HEK293 (cell line): ENCODE results near the gene CDK11A.

Experiments
- ATF2 ChIP-seq: fragments of 450-650 bp; formaldehyde crosslinking; IDR thresholded peaks from 2 replicates; pipeline ENCODE4 v1.5.1; 2016; ENCODE audit warnings: missing biosample characterization, missing genetic modification characterization, low read depth
- SETDB1 ChIP-seq: IDR thresholded peaks from one replicate; pipeline ENCODE4 v1.6.1; 2017; ENCODE audit warnings: mild to moderate bottlenecking, low read length, moderate library complexity, mixed read lengths; ENCODE audit not compliant: insufficient read length
- ZFP69B ChIP-seq: fragments of 450-650 bp; formaldehyde crosslinking; IDR thresholded peaks from 2 replicates; pipeline ENCODE4 v1.5.1; 2016; ENCODE audit warnings: missing biosample characterization, missing genetic modification characterization
- ZNF266 ChIP-seq: fragments of 450-650 bp; formaldehyde crosslinking; IDR thresholded peaks from 2 replicates; pipeline ENCODE4 v1.5.1; 2016; ENCODE audit warnings: missing biosample characterization, missing genetic modification characterization, low read depth
- ZNF521 ChIP-seq: fragments of 450-650 bp; formaldehyde crosslinking; IDR thresholded peaks from 2 replicates; pipeline ENCODE4 v1.5.1; 2017; ENCODE audit warnings: missing biosample characterization, mild to moderate bottlenecking, missing genetic modification characterization
- ZNF624 ChIP-seq: fragments of 450-650 bp; formaldehyde crosslinking; IDR thresholded peaks from 2 replicates; pipeline ENCODE4 v1.5.1; 2017; ENCODE audit warnings: missing biosample characterization, missing genetic modification characterization
- ZNF785 ChIP-seq: fragments of 450-650 bp; formaldehyde crosslinking; IDR thresholded peaks from 2 replicates; pipeline ENCODE4 v1.5.1; 2016; ENCODE audit warnings: missing biosample characterization, missing genetic modification characterization
- ZSCAN5A ChIP-seq: fragments of 450-650 bp; formaldehyde crosslinking; IDR thresholded peaks from 2 replicates; pipeline ENCODE4 v1.5.1; 2016; ENCODE audit warnings: missing biosample characterization, missing genetic modification characterization
- TF ChIP-seq, protein P1 (sequence below): fragments of 450-650 bp; formaldehyde crosslinking; IDR thresholded peaks from 2 replicates; pipeline ENCODE4 v1.5.1; 2016; ENCODE audit warnings: missing biosample characterization, missing genetic modification characterization
- TF ChIP-seq, protein P2 (sequence below): fragments of 450-650 bp; formaldehyde crosslinking; IDR thresholded peaks from 2 replicates; pipeline ENCODE4 v1.5.1; 2016; ENCODE audit warnings: missing biosample characterization, missing genetic modification characterization

- TF ChIP-seq ZNF266 (tag by site-specific recombination): no peak
- no peak for TF ChIP-seq SETDB1
- no peak for TF ChIP-seq ZNF624 (tag by site-specific recombination)
- no peak for TF ChIP-seq ZNF521 (tag by site-specific recombination)
- TF ChIP-seq, protein P1, sequence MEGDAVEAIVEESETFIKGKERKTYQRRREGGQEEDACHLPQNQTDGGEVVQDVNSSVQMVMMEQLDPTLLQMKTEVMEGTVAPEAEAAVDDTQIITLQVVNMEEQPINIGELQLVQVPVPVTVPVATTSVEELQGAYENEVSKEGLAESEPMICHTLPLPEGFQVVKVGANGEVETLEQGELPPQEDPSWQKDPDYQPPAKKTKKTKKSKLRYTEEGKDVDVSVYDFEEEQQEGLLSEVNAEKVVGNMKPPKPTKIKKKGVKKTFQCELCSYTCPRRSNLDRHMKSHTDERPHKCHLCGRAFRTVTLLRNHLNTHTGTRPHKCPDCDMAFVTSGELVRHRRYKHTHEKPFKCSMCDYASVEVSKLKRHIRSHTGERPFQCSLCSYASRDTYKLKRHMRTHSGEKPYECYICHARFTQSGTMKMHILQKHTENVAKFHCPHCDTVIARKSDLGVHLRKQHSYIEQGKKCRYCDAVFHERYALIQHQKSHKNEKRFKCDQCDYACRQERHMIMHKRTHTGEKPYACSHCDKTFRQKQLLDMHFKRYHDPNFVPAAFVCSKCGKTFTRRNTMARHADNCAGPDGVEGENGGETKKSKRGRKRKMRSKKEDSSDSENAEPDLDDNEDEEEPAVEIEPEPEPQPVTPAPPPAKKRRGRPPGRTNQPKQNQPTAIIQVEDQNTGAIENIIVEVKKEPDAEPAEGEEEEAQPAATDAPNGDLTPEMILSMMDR (tag by site-specific recombination): no peak
- TF ChIP-seq ZSCAN5A (tag by site-specific recombination): no peak
- TF ChIP-seq ZNF785 (tag by site-specific recombination): no peak
- TF ChIP-seq ATF2 (tag by site-specific recombination): no peak
- TF ChIP-seq ZFP69B (tag by site-specific recombination): no peak
- TF ChIP-seq, protein P2, sequence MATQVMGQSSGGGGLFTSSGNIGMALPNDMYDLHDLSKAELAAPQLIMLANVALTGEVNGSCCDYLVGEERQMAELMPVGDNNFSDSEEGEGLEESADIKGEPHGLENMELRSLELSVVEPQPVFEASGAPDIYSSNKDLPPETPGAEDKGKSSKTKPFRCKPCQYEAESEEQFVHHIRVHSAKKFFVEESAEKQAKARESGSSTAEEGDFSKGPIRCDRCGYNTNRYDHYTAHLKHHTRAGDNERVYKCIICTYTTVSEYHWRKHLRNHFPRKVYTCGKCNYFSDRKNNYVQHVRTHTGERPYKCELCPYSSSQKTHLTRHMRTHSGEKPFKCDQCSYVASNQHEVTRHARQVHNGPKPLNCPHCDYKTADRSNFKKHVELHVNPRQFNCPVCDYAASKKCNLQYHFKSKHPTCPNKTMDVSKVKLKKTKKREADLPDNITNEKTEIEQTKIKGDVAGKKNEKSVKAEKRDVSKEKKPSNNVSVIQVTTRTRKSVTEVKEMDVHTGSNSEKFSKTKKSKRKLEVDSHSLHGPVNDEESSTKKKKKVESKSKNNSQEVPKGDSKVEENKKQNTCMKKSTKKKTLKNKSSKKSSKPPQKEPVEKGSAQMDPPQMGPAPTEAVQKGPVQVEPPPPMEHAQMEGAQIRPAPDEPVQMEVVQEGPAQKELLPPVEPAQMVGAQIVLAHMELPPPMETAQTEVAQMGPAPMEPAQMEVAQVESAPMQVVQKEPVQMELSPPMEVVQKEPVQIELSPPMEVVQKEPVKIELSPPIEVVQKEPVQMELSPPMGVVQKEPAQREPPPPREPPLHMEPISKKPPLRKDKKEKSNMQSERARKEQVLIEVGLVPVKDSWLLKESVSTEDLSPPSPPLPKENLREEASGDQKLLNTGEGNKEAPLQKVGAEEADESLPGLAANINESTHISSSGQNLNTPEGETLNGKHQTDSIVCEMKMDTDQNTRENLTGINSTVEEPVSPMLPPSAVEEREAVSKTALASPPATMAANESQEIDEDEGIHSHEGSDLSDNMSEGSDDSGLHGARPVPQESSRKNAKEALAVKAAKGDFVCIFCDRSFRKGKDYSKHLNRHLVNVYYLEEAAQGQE: no peak
Measured at GRCh38 chr1:1670866-1671265, 53.3 kb downstream of the CDK11A start.
